C4-2B (cell line): ENCODE data around the gene GPRIN1.

ENCODE experiments used
- ZFX ChIP-seq: fragments of 450-650 bp; IDR thresholded peaks from 2 replicates; pipeline ENCODE4 v1.6.1; 2017
- TF ChIP-seq, protein P1 (sequence below): fragments of 450-650 bp; conservative IDR thresholded peaks from 2 replicates; pipeline ENCODE4 v1.5.1; 2017; ENCODE audit warnings: mild to moderate bottlenecking

DNA sequence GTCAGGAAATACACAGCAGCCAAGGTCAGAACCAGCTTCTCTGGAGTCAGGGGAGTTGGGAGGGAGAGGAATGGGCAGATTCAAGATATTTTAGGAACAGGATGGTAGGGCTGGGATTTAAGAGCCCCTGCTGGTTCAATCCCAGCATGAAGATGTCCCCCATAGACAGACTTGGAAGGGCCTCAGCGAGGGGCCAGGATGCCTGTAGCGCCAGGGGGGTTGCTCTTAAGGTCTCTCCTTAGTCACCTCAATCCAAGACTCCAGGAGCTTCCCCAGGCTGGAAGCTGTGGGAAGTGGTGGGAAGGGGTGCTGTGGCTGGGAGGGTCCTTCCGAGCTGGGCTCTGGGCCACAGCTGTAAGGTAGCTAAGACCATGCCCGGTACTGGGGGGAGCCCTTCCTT lies 29.3 kb upstream of the GPRIN1 start:
- TF ChIP-seq, protein P1, sequence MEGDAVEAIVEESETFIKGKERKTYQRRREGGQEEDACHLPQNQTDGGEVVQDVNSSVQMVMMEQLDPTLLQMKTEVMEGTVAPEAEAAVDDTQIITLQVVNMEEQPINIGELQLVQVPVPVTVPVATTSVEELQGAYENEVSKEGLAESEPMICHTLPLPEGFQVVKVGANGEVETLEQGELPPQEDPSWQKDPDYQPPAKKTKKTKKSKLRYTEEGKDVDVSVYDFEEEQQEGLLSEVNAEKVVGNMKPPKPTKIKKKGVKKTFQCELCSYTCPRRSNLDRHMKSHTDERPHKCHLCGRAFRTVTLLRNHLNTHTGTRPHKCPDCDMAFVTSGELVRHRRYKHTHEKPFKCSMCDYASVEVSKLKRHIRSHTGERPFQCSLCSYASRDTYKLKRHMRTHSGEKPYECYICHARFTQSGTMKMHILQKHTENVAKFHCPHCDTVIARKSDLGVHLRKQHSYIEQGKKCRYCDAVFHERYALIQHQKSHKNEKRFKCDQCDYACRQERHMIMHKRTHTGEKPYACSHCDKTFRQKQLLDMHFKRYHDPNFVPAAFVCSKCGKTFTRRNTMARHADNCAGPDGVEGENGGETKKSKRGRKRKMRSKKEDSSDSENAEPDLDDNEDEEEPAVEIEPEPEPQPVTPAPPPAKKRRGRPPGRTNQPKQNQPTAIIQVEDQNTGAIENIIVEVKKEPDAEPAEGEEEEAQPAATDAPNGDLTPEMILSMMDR, result no peak
- no peak for TF ChIP-seq ZFX
